Stimulated activated CD8-positive, alpha-beta memory T cell treated with anti-CD3 and anti-CD28 coated beads, Interleukin-15, amount 100 ng/mL, for 1 hour (primary cell): ENCODE measurements around the gene RAB19.
"Not testable (repeated sequence)": the region's sequence is repeated elsewhere in the genome, so short reads cannot be mapped to it uniquely, and the experiment has no call there.

Experiments
- DNase-seq: peaks from one replicate; pipeline ENCODE4 v3.0.0-alpha.2; 2020; ENCODE audit warnings: low read depth

RAB19 gene

GRCh38 chr7:140402178-140402835 is 1.6 kb upstream of the RAB19 start:
- DNase-seq, result no peak

DNA sequence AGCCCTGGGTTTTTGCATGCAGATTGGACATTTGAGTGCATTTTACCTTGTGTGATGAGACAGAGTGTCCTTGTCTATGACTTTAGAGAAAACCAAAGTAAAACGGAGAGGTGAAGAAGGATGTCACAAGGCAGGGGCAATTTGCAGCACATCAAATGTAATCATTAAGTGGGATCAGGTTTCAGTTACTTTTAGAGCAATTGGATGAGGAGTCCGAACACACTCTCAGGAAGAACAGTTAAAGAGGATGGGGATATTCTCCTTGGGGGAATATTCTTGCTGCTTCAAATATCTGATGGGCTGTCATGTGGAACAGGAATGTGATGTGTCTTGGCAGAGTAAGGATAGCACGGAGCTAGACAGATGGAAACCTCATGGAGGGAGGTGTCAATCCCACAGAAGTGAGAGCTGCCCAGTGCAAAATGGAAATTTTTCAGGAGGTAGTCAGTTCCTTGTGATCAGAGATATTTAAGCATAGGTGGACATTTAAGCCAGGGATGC is 757 bp downstream of the RAB19 start:
- no peak for DNase-seq

GRCh38 chr7:140415361-140415760 is 11.5 kb downstream of the RAB19 start:
- DNase-seq, result no peak

DNA sequence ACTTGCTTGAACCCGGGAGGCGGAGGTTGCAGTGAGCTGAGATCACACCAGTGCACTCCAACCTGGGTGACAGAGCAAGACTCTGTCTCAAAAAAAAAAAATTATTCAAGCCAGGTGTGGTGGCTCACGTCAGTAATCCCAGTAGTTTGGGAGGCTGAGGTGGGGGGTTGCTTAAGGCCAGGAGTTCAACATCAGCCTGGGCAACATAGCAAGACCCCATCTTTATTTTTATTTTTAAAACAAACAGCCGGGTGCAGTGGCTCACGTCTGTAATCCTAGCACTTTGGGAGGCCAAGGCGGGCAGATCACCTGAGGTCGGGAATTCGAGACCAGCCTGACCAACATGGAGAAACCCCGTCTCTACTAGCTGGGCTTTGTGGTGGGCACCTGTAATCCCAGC is 12.0 kb downstream of the RAB19 start:
- not testable (repeated sequence) for DNase-seq

DNA sequence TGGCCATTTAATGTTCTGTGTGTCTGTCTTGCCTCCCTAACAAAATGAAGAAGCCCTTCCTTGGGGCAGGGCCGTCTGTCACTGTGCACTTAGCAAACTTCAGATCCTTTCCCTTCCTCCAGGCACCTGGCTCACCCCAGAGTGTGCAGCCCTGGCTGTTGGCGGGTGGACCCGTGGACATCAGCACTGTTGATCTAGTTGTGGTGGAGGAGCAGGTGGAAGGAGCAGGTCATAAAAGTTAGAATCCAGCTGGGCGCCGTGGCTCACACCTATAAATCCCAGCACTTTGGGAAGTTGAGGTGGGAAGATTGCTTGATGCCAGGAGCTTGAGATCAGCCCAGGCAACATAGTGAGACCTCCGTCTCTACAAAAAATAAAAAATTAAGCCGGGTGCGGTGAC is 12.7 kb downstream of the RAB19 start:
- DNase-seq, result no peak

DNA sequence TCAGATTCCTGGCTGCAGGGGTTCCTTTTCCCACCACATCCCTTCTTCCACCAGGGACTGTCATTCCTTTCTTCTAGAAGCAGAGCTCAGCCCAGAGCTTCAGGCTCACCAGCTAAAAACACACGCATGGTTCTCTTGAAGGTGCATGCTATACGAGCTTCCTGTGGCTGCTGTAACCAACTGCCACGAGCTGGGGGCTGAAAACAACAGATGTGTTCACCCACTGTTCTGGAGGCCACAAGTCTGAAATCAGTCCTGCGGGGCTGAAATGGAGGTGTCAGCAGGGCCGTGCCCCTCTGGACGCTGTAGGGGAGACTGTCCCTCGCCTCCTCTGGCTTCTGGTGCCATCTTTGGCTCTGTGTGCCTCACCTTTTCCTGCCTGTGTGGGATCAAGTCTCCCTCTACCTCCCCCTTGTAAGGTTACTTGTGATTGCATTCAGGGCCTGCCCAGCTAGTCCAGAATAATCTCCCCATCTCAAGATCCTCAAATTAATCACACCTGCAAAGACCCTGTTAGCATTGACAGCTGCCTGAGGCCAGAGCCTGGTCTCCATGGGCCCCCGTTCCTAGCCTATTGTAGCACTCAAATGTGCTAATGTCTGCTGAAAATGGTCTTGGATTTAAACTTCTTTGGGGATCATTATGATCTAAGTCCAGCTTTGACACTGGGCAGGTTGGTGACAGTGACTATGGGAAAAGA is 13.7 kb downstream of the RAB19 start:
- no peak for DNase-seq

- DNase-seq, result not testable (repeated sequence)
These were observed 14.3 kb downstream of the RAB19 start for GRCh38 chr7:140418156-140418472.

DNA sequence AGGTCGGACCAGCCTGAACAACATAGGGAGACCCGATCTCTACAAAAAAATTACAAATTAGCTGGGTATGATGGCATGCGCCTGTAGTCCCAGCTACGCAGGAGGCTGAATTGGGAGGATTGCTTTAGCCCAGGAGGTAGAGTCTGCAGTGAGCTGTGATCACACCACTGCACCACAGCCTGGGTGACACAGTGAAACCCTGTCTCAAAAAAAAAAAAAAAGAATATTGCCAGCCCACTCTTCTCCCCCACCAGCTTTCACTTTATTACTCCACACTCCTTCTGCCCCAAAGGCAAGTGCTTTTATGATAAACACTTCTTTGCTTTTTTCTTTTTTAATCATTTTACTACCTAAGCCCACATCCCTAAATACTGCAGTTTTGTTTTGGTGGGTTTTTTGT is 14.8 kb downstream of the RAB19 start:
- DNase-seq, result no peak

GRCh38 chr7:140421521-140421920 is 17.7 kb downstream of the RAB19 start:
- no peak for DNase-seq

DNA sequence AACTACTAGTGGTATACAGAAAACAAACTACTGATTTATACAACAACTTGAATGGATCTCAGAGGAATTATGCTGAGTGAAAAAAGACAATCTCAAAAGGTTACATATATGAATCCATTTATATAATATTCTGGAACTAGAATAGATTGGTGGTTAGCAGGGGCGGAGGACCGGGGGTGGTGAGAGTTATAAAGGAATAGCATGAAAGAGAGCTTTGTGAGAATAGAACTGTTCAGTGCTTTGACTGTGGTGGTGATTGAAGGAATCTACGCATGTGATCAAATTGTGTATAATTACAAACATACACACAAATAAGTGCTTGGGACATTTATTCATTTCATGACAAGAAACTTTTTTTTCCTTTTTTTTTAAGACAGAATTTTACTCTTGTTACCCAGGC is 19.6 kb downstream of the RAB19 start:
- no peak for DNase-seq

DNA sequence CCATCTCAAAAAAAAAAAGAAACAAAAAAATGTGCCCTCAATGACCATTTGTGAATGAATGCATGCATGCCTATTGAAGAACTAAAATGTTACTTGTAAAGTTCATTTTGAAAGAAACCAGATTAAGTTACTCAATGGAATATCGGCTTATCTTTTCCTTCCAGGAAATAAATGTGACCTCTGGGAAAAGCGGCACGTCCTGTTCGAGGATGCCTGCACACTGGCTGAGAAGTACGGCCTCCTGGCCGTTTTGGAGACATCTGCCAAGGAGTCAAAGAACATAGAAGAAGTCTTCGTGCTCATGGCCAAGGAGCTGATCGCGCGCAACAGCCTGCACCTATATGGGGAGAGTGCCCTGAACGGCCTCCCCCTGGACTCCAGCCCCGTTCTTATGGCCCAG is 21.9 kb downstream of the RAB19 start:
- DNase-seq, result no peak

GRCh38 chr7:140426130-140426529 is 22.3 kb downstream of the RAB19 start:
- DNase-seq, result no peak

DNA sequence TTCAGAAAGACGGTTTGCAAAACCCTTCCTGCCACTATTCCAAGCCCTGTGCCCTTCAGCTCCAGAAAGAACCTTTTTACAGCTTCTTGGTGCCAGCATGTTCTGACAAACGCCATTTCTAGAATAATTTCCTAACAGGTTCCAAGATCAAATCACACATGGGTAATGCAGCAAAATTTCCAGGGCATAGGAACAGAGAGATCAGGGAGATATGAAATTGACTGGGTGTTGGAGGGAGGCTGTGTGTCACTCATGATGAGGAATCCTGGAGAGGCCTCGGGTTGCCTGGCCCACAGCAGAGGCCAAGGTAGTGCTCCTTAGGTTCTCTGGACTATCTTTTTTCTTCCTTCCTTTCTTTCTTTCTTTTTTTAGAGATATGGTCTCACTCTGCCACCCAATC is 29.5 kb downstream of the RAB19 start:
- no peak for DNase-seq

DNA sequence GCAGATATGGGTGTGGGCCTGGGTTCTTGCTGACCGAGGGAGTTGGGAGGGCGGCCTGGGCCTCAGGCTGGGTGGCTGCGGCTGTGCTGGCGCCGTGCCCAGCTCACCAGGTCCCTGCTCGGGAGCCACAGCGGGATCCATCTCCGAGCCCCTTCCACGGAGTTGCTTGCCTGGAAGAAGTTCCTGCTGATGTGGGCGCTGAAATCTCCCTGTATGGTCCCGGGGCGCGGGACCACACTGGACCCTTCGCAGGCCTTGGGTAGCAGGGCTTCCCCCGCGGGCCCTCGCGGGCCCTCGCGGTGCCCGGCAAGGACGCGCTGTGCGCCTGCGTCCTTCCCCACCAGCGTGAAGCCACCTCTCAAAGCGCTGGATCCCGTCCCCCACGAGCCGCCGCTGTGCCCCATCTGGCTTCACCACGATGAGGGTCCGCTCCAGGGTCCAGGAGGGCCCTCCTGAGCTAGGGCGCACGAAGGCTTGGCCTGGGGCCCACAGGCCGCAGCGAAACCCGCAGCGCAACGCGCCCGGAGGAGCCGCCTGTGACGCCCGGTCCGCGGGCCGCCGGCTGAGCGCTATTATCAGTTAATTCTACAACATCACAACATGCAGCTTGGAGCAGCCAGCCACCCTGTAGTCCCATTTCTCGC is 31.5 kb downstream of the RAB19 start:
- DNase-seq, result no peak

DNA sequence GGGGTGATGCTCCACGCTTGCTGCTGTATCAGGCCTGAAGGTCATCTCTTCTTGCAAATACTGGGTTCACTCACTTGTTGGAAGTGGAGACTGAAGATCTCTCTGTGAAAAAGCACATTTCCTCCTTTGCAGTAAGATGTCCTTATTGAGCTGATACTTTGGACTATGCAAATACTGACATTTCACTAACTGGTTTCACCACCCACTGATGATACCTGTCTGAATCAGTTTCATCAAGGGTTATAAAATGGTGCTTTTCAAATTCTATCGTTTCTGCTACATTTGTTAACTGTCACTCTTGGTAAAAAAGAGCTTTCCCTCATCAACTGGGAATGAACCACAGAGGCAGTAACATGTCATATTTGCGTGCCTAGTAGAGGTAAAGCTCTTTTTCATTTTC is 35.5 kb downstream of the RAB19 start:
- no peak for DNase-seq

GRCh38 chr7:140440593-140440992 is 36.7 kb downstream of the RAB19 start:
- no peak for DNase-seq

GRCh38 chr7:140441519-140441918 is 37.7 kb downstream of the RAB19 start:
- DNase-seq, result no peak

GRCh38 chr7:140446467-140446866 is 42.6 kb downstream of the RAB19 start:
- DNase-seq, result no peak

GRCh38 chr7:140447841-140448240 is 44.0 kb downstream of the RAB19 start:
- no peak for DNase-seq

DNA sequence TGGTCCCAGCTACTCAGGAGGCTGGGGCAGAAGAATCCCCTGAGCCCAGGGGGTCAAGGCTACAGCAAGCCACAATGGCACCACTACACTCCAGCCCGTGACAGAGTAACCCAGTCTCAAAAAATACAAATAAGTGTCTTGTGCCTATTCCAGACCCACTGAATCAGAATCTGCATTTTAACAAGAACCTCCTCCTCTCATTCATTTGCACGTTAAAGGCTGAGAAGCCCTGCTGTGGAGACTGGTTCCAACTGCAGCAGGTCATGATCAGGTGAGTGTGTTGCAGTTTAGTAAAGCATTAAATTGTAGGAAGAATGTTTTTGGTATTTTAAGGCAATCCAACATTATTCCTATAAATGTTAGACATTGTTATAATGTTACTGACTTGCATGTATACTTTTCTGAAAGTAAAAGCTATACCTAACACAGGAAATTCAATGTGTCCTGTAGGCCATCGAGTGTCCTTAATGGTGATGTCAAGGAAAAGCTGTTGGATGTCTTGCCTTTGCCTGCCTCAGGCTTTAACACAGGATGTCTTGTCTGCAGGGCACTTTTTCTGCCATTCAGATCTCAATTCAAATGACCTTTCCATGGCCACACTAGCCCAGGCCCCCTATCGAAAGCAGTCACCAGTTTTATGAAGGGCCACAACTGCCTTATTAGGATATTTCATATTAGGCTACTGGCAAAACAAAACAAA is 45.1 kb downstream of the RAB19 start:
- DNase-seq, result no peak

DNA sequence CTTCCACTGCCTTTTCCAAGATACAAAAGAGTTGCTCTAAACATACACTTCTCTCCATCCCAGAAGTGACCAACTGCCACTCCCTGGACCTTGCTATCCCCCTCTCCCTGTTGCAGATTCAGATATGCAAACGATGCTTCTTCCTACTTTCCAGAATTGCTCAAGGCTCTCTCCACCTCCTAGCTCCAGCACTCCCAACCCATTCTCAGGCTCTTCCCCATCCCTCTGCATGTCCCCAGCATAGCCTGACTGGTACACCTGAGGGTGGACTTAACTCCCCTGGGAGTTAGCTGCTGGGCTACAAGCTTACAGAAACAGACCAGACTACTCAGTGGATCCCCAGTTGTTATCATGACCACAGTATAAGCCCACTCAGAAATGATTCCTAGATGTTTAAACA is 47.9 kb downstream of the RAB19 start:
- no peak for DNase-seq

- no peak for DNase-seq
These were observed 49.4 kb downstream of the RAB19 start for GRCh38 chr7:140453273-140453672.
